Kidney capillary endothelial cell (primary cell): ENCODE measurements around the gene DCTN5.

Experiments
- DNase-seq: peaks from one replicate; pipeline ENCODE4 v3.0.0-alpha.2; 2018; ENCODE audit warnings: low spot score

Gene DCTN5

DNA sequence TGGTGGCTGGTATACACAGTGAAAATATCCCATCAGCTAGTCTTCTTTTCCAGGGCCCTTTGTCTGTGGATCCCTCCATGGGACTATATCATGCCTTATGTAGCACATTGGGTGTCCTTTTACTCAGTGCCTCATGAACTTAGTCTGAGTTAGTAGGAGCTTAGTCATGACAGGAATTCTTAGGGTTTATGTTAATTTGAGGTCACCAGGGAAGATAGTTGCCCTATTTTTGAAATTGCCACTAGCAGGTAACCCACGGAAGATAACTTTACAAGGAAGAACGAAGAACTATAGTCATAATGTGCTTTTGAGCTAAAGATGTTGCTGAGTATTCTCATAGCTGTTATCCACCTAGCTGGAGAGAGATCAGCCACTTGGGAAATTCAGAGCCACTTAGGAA is 22.7 kb downstream of the DCTN5 start:
- DNase-seq: no peak

DNA sequence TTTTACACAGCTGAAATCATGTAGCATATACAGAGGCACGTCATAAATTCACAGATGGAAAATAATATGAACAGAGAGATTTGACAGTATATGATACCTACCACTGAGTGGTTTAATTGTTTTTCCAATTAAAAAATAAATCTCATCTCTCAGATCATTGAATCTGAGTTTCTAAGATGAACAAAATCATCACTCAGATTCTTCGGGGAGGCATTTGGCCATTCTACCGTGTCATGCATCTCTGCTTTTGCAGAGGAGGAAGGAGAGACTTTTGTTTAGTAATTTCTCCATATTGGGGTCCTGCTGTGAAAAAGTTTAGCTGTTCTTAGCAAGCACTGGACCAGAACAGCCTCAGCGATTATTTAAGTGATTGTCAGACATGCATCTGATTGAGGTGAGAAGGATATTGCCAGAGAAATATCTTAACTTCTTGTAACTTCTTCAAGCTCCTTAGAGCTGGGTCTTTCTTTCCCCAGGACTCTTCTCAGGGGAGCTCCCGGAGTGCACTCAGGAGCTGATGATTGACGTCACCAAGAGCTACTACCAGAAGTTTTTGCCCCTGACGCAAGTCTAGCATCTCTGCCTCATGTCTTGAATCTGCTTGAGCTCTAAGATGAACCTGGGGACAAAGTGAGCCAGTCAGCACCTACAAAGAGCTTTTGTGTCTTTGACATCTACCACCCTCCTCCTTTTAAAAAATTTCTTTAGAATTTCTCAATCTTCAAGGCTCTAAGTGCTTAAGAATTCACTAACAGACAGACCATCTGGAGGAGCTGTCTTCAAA is 25.5 kb downstream of the DCTN5 start:
- no peak for DNase-seq

DNA sequence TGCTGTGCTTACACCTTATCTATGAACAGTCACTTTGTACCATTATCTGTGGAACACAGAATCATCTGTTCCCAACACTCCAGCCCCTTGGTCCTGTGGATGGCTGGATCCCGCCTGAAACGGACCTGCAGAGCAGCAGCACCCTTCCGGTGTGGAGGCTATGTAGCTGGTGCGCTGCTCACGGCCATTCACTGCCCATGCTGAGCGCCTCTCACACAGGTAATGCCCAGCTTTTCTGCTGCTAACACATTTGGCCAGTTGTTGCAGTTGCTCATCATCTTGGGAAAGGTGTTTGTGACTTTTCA is 26.0 kb downstream of the DCTN5 start:
- DNase-seq: no peak

DNA sequence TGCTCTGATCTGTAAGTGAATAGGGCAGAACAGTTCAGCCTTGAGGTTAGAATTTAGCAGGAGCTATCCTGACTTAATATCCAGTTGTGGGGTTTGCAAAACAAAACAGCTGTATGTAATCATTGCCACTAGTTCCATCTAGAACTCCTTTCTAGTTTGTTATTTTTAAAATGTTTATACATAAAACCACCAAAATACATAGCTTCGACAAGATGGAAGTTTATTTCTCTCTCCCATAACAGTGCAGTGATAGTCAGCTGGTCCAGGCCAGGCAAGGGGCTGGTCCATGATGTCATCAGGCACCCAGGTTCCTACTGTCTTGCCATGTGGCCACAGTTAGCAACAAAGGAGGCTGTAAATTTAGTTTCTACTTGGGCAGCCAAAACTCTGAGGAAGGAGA is 27.0 kb downstream of the DCTN5 start:
- no peak for DNase-seq

DNA sequence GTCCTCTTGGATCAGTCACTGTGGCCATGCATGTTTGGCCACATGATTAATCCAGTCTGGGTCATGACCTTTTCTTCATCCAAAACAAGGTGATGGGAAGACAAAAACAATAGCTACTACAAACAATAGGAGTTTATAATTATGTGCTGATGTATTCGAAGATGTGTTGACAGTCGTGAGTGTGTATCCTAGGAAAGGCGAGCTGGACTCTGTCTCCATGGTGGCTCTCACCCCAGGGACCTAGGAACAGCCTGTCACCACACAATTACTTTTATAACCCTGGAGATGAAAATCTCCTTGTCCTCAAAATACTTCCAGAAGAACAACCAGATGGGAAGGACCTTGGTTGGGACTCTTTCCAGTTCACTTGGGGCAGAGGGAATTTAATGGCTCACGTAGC is 27.6 kb downstream of the DCTN5 start:
- peak; percentile 22 for DNase-seq

DNA sequence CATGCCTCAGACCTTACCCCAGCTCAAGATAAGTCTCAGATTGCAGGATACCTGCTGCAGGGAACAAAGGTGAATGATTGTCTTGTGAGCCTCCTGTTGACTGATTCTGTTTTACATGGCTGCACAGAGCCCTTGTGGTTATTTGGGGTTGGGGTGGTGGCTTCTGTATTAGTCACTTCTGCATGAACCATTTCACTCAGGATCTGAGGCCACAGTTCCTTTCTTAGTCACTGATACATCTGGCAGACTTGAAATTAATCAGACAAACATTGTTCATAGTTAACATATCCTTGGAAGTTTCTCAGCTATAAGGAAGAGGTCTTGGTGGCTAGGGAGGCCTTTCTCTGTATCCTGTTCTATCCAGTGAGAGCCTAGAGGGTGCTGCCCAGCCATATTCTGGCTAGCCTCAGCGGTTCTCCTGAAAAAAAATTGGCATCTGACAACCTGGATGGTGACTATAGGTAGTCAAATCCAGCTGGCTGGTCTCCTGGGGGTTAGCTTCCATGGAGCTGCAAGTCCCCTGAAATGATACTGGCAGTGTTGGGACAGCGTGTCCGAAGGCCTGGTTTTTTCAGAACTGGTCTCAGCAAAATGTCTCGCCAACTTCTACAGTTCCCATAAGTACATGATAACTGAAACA is 29.0 kb downstream of the DCTN5 start:
- DNase-seq: peak; percentile 83

DNA sequence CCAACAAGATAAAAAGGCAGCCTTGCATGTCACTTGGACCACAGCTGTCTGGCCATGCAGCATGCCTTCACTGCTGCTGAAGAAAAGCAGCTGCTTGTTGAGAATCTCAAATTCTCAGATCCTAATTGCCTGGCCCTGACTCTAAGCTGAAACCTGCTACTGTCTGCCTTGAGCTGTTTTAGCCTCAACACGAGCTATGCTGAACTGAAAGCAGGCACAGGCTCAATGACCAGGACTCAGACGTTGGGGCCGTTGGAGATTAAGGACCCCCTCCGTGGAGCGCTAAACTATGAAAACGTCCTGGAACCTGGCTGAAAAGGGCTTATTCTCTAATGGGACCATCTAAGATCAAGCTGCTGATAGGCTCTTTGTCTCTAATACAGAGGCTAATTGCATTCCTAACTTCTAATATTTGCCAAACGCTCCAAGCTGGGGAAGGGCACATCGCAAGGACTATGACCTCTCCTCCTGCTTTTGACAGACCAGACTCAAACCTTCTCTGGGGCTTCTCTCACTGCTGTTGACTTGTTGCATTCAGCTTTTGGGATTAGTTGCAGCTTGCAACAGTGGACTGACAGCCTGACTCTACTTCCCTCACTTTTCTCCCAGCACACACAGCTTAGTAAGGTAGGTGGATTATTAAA is 32.8 kb downstream of the DCTN5 start:
- no peak for DNase-seq

DNA sequence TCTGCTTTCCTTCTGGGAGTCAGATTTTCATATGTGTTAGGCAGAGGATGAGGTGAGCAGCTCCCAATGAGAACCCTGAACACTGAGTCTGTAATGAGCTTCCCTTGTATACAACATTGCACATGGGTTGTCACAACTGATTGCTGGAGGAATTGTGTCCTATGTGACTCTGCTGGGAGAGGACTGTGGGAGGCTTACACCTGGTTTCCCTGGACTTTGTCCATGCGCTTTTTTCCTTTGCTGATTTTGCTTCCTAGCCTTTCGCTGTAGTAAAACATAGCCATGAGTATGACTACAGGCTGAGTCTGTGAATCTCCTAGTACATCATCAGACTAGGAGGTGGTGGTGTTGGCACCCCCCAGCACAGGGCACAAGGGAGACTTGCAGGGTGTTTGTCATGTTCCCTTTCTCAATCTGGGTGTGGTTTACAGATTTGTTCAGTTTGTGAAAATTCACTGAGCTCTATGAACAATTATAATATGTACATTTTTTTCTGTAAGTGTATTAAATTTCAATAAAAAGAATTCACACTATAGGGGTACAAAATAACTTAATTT is 35.7 kb downstream of the DCTN5 start:
- no peak for DNase-seq

DNA sequence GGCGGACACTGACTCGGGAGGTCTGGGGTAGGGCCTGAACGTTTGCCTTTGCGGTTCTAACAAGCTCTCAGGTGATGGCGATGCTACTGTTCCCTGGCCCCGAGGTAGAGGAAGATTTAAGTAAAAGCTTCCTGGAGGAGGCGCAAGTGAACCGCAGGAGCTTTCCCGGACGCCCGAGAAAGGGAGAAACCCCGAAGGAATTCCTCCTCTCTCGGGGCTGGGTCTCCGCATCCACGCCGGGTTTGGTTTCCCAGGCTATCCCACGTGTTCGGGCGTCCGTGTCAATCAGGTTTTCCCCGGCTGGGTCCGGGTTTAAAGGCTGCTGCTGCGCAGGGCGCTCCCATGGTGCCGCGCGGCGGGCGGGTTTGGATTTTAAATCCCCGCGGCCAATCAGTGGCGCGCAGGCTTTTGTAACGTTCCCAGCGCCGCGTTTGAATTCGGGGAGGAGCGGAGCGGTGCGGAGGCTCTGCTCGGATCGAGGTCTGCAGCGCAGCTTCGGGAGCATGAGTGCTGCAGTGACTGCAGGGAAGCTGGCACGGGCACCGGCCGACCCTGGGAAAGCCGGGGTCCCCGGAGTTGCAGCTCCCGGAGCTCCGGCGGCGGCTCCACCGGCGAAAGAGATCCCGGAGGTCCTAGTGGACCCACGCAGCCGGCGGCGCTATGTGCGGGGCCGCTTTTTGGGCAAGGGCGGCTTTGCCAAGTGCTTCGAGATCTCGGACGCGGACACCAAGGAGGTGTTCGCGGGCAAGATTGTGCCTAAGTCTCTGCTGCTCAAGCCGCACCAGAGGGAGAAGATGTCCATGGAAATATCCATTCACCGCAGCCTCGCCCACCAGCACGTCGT is 37.4 kb downstream of the DCTN5 start, which contains the start of gene PLK1:
Gene PLK1 (plus strand): TSS at position 460 of the 844 bp plus-strand sequence. CDS start 44 bp downstream, at position 504.
- DNase-seq: peak; percentile 78

DNA sequence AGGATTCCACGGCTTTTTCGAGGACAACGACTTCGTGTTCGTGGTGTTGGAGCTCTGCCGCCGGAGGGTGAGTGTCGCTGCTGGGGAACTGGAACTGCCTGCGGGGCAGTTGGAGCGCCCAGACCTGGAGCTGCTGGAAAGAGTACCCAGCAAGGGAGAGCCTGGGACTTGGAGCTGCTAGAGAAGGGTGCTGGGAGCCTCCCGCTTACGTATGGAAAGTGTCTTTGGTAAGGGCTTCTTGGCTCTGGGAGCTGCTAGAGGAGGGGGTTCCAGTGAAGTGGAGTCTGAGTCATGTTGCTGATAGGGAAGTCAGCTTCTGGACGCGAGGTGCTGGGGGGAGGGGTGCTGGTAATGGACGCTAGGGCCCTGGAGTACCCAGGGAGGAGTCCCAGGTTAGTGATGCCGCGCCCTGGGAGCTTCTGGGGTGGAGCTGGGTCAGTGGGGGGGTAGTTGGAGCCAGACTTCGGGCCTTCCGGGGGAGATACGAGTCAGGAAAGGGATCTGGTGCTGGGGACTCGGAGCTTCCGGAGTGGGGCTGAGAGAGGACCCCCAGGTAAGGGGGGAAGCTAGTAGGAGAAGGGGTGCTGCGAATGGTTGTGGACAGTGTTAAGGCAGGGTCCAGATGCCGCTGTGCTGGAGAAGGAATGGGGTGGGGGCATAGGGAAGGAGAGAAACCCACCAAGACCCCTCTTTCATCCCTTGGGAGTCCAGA is 38.2 kb downstream of the DCTN5 start:
- DNase-seq: peak; percentile 30

DNA sequence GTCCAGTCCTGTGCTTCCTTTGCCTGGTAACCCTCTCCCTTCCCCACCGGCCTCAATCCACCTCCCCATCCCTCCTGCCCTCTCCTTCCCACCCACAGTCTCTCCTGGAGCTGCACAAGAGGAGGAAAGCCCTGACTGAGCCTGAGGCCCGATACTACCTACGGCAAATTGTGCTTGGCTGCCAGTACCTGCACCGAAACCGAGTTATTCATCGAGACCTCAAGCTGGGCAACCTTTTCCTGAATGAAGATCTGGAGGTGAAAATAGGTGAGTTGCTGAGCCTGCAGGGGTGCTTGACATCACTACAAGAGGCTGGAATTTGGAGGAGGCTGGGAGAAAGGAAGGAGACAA is 38.7 kb downstream of the DCTN5 start:
- DNase-seq: no peak

DNA sequence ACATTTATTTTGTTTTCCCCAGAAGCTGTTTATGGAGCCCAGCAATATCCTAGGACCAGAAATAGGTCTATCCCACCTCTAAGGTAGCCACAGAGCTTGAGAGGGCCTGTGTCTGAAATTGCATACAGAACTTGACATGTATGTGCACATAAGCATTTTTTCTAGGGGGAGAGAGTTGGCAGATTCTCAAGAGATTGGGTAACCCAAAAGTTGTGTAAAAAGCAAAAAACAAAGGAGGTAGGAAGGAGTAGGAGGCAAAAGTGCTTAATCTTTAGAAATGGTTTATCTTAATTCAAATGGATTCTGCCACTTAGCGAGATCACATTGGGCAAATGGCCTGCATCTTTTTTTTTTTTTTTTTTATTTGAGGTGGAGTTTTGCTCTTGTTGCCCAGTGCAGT is 40.9 kb downstream of the DCTN5 start:
- no peak for DNase-seq

DNA sequence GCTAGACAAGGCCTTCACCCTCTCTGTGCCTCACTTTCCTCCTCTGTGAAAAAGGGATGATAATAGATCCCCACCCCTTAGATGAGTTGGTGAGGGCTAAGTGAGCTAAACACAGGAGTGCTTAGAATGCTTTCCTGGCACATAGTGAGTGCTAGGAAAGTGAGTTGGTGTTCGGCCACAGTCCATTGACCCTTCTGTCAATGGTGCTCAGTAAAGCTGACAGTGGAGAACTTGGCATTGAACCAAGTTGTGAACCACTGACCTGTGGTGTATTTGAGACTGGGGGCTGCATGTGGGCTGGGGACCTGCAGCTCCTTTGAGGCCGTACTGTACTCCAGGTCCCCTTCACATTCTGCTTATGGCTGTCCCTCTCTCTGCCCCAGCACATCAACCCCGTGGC is 42.2 kb downstream of the DCTN5 start:
- no peak for DNase-seq

DNA sequence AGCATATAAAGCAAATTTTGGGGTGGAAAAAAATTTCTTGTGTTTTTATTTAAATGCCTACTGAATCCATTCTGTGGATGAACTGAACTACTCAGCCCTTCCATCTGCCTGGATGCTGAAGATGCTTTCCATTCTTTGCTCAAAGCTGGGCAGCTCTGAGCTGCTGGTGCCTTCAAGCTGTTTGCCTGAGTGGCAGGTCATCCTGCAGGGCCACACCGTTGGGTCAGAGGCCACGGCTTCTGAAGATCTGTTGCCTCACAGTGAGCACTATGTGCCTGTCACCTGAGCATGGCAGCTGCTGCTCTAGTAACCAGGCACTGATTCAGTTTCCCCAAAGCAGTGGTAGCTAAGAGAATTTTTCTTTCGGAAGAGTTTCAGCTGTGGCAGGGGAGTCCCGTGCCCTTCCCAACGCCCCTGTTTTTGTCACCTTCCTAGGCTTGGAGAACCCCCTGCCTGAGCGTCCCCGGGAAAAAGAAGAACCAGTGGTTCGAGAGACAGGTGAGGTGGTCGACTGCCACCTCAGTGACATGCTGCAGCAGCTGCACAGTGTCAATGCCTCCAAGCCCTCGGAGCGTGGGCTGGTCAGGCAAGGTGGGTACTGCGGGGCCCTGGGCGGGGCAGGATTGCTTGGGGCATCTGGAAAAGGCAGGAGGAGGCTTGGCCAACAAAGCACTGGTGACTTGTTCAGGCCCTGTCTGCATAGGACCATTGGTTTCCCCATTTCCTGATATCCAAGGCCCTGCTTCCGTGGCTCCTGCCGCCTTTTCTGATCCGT is 46.0 kb downstream of the DCTN5 start:
- DNase-seq: no peak

DNA sequence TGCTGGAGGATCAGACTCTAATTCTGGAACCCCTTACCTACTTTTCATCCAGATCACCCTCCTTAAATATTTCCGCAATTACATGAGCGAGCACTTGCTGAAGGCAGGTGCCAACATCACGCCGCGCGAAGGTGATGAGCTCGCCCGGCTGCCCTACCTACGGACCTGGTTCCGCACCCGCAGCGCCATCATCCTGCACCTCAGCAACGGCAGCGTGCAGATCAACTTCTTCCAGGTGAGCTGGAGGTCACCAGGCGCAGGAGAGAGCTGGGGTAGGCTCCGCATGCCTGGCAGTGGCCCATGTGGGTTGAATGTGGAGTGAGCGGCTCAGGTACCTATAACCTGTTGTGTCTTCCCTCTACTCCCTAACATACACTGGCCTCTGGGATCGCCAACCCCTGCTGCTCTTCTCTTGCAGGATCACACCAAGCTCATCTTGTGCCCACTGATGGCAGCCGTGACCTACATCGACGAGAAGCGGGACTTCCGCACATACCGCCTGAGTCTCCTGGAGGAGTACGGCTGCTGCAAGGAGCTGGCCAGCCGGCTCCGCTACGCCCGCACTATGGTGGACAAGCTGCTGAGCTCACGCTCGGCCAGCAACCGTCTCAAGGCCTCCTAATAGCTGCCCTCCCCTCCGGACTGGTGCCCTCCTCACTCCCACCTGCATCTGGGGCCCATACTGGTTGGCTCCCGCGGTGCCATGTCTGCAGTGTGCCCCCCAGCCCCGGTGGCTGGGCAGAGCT is 48.3 kb downstream of the DCTN5 start:
- DNase-seq: no peak

DNA sequence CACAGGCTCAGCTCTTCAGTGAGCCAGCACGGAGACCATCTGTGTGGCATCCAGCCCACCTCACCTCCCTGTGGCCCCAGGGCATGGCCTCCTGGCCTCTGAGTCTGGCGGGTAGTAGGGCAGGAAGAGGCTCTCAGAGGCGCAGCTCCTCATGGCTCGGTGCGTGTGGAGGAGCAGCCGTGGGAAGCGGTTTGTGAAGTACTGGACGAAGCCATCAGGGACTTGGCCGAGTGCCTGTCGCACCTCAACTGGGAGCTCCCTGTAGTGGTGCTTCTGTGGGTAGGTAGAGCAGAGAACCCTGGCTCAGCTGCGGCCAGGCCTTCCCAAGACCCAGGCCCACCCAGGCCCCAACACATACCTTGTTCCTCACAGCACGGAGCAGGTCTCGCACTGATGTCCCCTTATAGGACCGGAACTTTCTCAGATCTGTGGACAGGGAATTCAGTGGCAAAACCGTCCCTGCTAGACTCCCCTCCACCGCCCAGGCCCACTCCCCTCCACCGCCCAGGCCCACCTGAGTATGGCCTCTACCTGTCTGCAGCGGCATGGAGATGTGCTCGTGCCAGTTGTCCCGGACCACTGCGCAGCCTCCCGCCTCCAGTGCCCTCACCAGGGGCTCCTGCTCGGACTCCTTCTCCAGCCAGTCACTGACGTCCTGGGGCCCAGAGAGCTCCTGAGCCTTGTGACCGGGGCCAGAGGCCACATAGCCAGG is 49.7 kb downstream of the DCTN5 start:
- DNase-seq: no peak

DNA sequence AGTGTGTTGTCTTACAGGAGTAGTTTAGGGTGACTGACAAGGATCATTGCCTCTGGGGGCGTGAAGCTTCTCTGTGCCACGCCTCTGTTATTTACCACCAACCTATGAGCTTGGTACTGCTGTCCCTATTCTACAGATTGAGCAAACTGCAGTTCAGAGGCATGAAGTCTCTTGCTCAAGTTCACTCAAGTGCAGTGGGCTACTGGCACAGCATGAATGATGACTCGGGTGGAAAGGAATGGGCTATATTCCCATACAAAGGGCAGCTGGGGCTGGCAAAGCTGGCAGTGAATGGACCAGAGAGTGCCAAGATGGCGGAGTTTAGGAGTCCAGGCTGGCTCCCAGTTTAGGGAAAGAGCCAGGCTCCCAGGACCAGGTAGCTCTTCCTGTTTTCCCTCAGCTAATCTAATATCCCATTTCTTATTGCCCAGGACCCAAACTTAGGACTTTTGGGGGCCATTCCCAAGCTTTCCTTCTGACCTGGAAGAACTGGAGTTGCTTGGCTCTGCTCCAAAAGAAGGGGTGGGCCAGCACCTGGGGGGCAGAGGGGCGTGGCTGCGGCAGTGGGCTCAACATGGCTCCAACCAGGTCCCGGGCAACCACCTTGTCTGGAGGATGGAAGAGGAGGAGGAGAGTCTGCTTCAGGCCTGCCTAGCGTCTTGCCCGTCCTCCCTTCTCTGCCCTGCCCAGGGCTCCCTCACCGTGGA is 50.4 kb downstream of the DCTN5 start:
- DNase-seq: no peak

DNA sequence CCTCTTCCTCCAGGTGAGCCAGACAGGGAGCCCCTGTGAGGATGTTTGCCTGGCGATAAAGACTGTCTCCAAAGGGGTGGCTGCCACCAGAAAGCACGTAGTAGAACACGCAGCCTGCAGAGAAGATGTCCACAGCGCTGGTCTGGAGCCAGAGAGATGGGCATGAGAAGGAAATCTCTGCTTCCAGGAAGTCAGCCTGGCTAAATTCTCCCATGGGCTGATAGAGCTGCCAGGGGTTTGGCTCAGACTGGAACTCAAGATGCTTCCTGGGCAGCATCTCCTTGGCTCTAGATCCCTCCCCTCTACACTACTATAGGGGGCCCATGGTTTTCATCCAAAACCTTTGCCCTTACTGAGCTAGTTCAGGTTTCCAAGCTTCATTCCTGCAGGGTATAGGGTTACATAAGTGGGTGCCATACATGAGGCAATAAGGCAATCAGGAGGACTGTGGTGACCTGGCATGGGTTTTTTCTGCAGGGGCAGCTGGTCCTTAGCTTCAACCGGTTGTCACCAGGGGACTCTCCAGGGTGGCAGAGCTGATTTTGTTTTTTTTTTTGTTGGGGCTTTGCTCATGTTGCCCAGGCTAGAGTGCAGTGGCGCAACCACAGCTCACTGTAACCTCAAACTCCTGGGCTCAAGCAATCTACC is 51.0 kb downstream of the DCTN5 start:
- no peak for DNase-seq
